Measurements from ENCODE around the gene CSTB.

Gene CSTB

GRCh38 chr21:43818685-43819084, 42.6 kb upstream of the CSTB start:
- TF ChIP-seq, protein P1, sequence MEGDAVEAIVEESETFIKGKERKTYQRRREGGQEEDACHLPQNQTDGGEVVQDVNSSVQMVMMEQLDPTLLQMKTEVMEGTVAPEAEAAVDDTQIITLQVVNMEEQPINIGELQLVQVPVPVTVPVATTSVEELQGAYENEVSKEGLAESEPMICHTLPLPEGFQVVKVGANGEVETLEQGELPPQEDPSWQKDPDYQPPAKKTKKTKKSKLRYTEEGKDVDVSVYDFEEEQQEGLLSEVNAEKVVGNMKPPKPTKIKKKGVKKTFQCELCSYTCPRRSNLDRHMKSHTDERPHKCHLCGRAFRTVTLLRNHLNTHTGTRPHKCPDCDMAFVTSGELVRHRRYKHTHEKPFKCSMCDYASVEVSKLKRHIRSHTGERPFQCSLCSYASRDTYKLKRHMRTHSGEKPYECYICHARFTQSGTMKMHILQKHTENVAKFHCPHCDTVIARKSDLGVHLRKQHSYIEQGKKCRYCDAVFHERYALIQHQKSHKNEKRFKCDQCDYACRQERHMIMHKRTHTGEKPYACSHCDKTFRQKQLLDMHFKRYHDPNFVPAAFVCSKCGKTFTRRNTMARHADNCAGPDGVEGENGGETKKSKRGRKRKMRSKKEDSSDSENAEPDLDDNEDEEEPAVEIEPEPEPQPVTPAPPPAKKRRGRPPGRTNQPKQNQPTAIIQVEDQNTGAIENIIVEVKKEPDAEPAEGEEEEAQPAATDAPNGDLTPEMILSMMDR (conservative IDR thresholded peaks at IDR 0.05; ENCODE audit: control insufficient read depth, insufficient read depth, low read depth, low read length) = no peak
- H3K4me3 ChIP-seq (ENCODE audit: control insufficient read depth, low read depth, low read length) = no peak overlapping the region
- DNase-seq (ENCODE audit: low read depth) = no peak

DNA sequence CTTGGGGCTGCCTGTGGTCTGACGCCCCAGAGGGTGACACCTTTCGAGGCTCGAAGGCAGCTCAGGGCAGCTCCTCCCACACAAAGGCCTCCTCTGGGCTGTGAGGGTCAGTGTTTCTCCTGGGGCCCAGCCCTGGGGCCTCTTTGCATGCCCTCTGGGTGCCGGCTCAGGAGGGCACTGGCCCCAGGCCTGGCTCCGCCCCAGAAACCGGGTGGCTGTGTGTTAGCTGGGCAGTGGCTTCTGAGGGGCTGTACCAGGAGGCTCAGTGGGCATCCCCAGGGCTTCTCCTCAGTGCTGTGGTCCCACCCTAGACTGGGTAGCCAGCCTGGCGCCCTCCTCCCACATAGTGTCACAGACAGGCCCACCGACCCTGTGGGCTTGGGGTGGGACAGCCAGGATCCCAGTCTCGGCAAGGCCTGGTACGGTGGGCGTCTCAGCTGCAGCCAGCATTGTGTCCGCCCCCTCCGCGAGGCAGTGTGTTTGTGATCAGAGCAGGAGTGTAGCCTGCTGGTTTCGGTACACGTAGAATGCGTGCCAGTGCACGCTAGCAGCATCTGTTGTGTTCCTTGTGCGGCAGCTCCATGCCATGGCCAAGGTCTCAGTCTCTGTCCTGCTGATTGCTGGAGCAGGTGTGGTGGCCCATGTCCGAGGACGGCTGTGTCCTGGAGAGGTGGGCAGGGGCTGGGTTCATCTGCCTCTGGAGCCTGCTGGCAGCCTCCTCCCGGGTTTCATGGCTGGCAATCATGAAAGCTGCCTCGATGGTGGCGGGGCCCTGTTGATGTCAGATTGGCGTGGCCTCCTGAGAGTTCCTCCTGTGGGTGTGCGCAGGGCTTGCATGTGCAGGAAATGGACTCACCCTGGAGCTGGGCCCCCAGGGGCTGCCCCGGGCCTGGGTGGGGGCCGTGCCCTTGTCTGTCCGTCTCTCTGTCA, 41.3 kb upstream of the CSTB start:
- TF ChIP-seq, protein P1 (conservative IDR thresholded peaks at IDR 0.05; ENCODE audit: control insufficient read depth, insufficient read depth, low read depth, low read length) = no peak
- no peak overlapping the region for H3K4me3 ChIP-seq (ENCODE audit: control insufficient read depth, low read depth, low read length)
- no peak for DNase-seq (ENCODE audit: low read depth)

DNA sequence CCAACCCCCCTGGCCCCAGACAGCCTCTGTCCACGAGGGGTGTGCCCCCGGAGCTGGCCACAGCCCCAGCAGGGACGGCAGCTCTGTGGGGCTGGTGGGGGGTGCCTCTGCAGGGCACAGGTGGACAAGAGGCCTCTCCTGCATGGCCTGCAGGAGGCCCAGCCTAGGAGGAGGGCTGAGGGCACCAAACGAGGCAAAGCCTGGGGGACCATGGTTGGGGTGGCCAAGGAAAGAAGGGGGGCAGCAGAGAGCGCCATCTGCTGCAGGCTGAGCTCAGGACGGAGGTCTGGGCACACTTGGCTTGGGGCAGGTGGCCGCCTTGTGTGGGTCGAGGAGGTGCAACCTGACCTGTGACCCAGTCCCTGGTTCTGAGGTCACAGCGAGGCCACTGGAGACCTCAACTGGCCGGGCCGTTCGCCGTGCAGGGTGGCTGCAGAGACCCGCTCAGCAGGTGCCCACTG, 40.5 kb upstream of the CSTB start:
- TF ChIP-seq, protein P1 (conservative IDR thresholded peaks at IDR 0.05; ENCODE audit: control insufficient read depth, insufficient read depth, low read depth, low read length) = no peak
- no peak for DNase-seq (ENCODE audit: low read depth)
- no peak overlapping the region for H3K4me3 ChIP-seq (ENCODE audit: control insufficient read depth, low read depth, low read length)

- TF ChIP-seq, protein P1 (conservative IDR thresholded peaks at IDR 0.05; ENCODE audit: control insufficient read depth, insufficient read depth, low read depth, low read length) = no peak
- H3K4me3 ChIP-seq (ENCODE audit: control insufficient read depth, low read depth, low read length) = no peak overlapping the region
- DNase-seq (ENCODE audit: low read depth) = no peak
Measured at GRCh38 chr21:43815991-43816390, 39.9 kb upstream of the CSTB start.

DNA sequence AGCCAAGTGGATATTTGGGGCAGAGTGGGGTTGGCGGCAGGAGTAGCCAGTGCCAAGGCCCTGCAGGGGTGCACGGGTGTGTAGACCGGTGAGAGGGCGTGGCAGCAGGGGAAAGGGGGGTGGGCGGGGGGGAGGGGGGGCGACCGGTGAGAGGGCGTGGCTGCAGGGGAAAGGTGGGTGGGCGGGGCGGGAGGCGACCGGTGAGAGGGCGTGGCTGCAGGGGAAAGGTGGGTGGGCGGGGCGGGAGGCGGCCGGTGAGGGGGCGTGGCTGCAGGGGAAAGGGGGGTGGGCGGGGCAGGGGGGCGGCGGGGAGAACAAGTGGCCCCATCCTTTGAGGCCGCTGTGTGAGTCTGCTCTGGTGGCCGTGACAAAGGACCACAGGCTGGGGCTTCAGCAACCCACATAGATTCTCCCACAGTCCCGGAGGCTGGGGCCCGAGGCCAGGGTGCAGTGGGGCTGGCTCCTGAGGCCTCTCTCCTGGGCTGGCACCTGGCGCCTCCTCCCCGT, 39.1 kb upstream of the CSTB start:
- H3K4me3 ChIP-seq (ENCODE audit: control insufficient read depth, low read depth, low read length) = no peak overlapping the region
- TF ChIP-seq, protein P1 (conservative IDR thresholded peaks at IDR 0.05; ENCODE audit: control insufficient read depth, insufficient read depth, low read depth, low read length) = no peak
- DNase-seq (ENCODE audit: low read depth) = no peak

DNA sequence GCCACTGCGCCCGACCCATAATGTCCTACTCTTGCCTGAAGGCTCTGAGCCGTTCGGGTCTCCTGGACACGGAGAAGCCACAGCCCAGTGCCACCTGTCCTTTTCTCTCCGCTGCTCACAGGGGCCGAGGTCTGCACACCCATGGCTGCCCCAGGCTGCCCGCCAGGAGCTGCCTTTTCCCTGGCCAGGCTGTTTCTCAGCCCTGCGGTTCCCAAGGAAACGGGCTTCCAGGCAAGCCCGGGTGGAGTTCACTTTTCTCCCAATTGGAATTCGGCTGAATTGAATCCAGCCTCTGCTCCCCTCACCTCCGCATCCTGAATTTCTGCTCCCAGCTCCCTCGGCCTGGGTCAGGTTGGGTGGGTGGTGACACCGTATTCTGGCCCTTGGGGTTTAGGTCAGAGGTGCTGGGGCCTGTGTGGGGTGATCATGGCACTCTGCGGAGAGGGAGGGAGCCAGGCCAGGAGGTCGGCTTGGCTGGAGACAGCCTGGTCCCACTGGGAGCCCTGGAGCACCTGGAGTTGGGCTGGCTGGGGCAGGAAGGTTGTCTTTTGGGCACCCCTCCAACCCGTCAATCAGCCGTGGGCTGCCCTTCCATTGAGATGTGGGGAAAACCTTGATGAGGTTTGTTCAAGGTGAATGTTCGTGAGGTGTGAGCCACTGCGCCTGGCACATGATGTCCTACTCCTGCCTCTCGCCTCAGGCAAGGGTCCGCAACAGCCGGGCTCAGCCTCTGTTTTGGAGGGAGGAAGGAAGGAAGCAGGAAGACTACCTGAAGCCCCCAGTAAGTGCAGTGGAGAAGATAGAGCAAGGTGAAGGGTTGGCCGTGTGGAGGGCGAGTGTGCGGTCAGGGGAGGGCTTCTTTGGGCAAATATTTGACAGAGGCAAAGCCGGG, 38.4 kb upstream of the CSTB start:
- no peak overlapping the region for H3K4me3 ChIP-seq (ENCODE audit: control insufficient read depth, low read depth, low read length)
- DNase-seq (ENCODE audit: low read depth) = no peak
- TF ChIP-seq, protein P1 (conservative IDR thresholded peaks at IDR 0.05; ENCODE audit: control insufficient read depth, insufficient read depth, low read depth, low read length) = no peak
